ENCODE data around the gene MBD6.
"Not testable (repeated sequence)": the region's sequence is repeated elsewhere in the genome, so short reads cannot be mapped to it uniquely, and the experiment has no call there.

Gene MBD6

DNA sequence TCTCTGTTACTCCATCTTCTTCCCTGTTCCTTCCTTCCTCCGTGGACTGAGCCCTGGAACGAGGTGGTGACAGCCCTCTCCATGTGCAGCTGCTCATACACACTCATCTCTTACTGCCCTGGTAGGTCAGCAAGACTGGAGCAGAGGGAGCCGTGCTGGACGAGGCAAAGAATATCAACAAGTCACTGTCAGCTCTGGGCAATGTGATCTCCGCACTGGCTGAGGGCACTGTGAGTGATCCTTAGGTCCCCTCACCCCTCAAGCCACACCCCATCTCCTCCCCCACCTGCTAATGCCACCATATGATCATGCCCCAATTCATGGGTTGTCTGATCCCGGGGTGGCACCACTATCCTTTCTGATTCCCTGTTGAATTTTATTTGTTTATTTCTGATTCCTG, 46.2 kb downstream of the MBD6 start:
- no peak for TF ChIP-seq ZNF274 (IDR thresholded peaks at IDR 0.05; ENCODE audit: low read depth, low read length)
- H3K4me3 ChIP-seq (ENCODE audit: low read length) = no peak overlapping the region

GRCh38 chr12:57569858-57570257, 47.2 kb downstream of the MBD6 start:
- H3K4me3 ChIP-seq (ENCODE audit: low read length) = no peak overlapping the region
- TF ChIP-seq ZNF274 (IDR thresholded peaks at IDR 0.05; ENCODE audit: low read depth, low read length) = no peak

DNA sequence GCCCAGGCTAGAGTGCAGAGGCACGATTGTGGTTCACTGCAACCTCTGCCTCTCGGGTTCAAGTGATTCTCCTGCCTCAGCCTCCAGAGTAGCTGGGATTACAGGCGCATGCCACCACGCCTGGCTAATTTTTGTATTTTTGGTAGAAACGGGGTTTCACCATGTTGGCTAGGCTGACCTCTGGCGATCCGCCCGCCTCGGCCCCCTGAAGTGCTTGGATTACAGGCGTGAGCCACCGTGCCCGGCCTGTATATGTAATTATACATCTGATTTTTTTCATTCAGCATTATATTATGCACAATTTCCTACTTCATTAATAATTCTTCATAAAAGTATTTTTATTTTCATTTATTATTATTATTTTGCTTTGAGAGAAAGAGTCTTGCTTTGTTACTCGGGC, 47.8 kb downstream of the MBD6 start:
- not testable (repeated sequence) for H3K4me3 ChIP-seq (ENCODE audit: low read length)

GRCh38 chr12:57571926-57572762, 49.5 kb downstream of the MBD6 start:
- no peak overlapping the region for H3K4me3 ChIP-seq (ENCODE audit: low read length)
- no peak for TF ChIP-seq ZNF274 (IDR thresholded peaks at IDR 0.05; ENCODE audit: low read depth, low read length)

DNA sequence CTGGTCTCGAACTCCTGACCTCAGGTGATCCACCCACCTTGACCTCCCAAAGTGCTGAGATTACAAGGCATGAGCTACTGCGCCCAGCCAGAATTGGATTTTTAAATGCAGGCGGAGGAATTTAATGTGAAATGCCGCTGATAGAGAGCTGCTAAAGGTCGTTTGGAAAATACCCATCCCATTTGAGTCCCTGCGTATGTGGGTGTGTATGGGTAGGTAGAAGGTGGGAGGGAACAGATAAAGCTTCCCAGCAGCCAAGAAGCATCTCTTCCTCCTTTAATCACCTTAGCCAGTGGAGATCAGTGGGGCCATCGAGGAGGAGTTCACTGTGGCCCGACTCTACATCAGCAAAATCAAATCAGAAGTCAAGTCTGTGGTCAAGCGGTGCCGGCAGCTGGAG, 52.2 kb downstream of the MBD6 start:
- H3K4me3 ChIP-seq (ENCODE audit: low read length) = no peak overlapping the region
- no peak for TF ChIP-seq ZNF274 (IDR thresholded peaks at IDR 0.05; ENCODE audit: low read depth, low read length)

- no peak for TF ChIP-seq ZNF274 (IDR thresholded peaks at IDR 0.05; ENCODE audit: low read depth, low read length)
- H3K4me3 ChIP-seq (ENCODE audit: low read length) = no peak overlapping the region
Measured at GRCh38 chr12:57575771-57576612, 53.4 kb downstream of the MBD6 start.

DNA sequence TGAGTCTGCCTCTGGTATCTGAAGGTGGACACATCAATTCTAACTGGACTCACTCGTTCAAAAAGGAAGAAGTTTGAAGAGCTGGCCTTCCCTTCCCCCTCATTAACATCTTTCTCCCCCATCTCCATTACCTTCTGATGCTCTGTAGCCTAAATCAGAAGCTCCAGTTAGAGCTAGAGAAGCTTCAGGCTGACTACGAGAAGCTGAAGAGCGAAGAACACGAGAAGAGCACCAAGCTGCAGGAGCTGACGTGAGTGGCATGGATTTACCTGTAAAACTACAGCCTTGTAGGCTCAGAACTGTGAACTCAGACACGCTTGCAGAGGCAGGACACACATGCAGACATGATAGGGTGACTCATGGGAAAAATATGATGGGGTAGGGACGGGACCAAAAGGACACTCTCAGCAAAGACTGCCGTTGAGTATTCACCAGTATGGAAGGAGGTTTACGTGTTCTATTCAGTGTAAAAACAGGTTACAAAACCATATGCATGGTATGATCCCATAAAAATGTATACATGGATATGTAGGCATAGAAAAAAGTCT, 54.1 kb downstream of the MBD6 start:
- no peak for TF ChIP-seq ZNF274 (IDR thresholded peaks at IDR 0.05; ENCODE audit: low read depth, low read length)
- no peak overlapping the region for H3K4me3 ChIP-seq (ENCODE audit: low read length)

DNA sequence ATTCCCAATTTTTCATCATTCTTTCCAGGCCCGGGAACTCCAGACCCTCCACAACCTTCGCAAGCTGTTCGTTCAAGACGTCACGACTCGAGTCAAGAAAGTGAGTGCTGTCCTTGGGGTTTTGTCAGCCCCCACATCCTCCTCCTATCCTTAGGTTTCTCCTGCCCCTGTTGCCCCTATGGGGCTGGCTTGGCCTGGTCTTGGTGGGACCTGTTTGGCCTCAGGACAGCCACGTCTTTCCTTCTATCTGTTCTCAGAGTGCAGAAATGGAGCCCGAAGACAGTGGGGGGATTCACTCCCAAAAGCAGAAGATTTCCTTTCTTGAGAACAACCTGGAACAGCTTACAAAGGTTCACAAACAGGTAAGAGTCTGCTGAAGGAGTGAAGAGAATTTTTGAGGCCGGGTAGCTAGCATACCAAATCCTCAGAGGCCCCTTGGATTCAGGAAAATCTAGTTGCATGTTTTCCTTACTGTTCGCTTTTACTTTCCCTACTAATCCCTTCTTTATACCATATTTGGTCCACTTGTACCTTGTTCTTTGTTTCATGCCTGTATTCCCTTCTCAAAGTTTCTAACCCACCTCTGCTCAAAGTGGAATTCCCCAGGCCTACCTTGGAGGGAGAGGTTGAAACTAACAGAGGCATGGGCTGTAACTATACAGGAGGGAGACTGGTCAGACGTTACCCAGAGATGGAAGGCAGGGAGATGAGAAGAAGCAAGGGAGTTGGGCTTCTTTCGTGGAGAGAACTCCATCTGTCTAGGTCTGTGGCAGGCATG, 55.5 kb downstream of the MBD6 start:
- no peak for TF ChIP-seq ZNF274 (IDR thresholded peaks at IDR 0.05; ENCODE audit: low read depth, low read length)
- no peak overlapping the region for H3K4me3 ChIP-seq (ENCODE audit: low read length)

GRCh38 chr12:57579011-57579410, 56.4 kb downstream of the MBD6 start:
- no peak overlapping the region for H3K4me3 ChIP-seq (ENCODE audit: low read length)
- no peak for TF ChIP-seq ZNF274 (IDR thresholded peaks at IDR 0.05; ENCODE audit: low read depth, low read length)

Data from GM08714 (cell line).